HG03354 (cell line): ENCODE measurements around the gene SLC24A3.

Source experiments
- ATAC-seq: cut with Tn5 transposase; IDR thresholded peaks from one replicate; pipeline ENCODE4 v1.9.1; 2021; ENCODE audit warnings: mild to moderate bottlenecking; ENCODE audit not compliant: unreplicated experiment, poor library complexity, severe bottlenecking

Gene SLC24A3

DNA sequence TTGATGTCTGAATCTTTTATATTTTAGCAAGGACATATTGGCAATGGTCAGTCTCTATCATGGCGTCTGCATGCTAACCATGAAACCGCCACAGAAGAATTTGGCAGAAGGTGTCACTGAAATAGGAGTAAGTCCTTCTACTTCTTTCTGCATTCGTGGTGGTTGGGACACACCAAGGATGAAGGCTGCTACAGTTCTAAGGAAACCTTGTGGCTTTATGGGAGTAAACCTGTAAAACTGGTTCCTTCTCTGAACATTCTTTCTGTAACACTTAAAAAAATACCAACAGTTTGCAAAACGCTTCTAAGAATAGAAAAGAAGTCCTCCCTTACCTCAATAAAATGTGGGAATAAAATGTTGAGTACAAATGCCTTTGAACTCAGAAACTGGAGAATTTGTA, 195.3 kb downstream of the SLC24A3 start:
- ATAC-seq, result no peak

DNA sequence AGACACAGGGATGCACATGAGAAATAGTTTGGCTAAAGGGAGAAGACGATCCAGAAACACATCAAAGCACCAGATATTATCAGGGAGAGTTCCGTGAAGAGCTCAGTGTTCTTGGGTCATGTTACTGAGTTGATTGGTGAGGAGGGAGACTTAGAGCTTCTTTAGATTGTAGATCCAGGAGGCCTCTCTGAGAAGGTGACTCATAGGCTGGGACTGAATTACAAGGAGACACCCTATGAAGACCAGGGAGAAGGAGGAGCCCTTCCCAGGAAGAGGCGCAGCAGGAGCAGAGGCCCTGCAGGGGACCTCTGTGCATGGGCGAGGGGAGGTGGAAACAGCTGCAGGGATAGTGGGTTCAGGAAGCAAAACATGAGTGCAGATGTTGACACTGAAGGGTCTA, 196.5 kb downstream of the SLC24A3 start:
- ATAC-seq, result no peak

DNA sequence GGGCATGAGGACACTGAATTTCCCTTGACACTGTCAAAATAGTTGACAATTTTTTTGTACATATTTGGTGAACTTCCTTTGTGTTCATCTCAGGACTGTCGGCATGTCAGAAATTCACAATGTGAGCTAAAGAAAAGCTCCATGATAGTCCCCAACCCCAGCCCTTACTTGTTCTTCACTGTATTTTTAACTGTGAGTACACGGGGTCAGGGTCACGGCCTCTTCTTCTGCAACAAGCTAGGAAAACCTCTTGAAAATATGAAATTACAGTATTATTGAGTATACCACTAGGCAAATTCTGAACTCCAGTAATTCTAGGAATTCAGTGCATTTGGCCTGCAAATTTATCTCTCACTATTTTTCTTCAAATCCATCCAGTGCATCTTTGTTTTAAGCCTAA, 199.4 kb downstream of the SLC24A3 start:
- ATAC-seq, result no peak

DNA sequence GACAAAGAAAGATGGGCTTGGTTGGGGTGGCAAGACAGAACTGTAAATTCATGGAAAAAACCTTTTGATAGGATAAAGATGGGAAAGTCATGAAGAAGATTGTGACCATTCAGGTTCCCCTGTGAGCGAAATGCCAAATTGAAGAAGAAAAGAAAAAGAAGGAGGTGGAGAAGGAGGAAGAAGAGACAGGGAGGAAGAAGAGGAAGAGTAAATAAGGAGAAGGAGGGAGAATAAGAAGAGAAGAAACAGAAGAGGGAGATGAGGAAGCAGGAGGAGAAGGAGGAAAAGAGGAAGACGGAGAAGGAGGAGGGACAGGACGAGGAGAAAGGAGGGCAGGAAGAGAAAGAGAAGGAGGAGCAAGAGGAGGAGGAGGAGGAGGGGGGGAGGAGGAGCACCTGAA, 199.8 kb downstream of the SLC24A3 start:
- ATAC-seq, result no peak

DNA sequence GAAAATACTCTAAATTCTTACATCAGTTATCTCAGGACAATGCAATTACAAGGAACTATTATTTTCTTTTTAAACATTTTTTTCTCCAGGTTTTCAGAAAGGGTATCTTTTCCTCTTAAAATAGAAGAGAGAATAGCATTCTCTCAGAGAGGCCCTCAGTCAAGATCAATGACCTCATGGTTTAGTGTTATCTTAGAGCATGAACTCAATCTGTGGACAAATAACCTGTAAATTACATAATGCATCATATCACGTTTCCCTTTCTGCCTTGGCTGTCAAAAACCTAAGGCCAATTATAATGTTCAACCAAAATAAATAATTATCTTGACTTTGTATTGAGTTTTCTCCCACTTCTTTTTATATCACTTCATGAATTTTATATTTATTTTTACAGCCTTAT, 202.2 kb downstream of the SLC24A3 start:
- ATAC-seq, result no peak

DNA sequence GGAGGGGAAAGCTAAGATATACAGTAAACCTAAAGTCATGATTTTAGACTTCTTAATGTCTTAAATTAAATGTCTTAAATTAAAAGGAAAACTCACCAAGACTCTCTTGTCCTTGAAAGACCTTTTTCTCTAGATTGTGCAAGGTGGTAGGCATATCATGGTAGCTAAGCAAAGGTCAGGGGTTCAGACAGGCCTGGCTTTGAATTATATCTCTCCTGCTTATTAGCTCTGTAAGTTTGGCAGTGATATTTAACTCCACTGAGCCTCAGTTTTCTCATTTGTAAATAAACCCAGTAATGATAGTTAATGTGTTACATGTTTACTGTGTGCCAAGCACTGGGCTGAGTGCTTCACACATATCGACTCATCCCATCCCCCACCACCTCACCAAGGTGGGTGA, 203.3 kb downstream of the SLC24A3 start:
- no peak for ATAC-seq

DNA sequence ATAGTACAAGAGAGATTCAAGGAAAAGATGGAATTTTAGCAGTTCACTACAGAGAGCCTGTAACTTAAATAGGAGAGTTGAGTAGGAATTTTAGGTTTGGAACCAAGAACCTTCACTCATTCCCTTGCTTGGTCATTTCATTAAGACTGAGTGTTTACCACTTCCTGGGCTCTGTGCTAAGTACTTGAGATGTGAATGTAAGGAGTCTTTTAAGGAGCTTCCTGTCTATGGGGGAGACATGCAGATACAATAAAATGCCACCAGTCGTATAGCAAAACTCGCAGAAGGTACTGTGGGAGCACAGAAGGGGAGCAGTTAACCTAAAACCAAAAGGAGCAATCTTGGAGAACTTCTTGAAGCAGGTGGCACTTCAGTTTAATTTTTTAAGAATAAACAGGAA, 204.2 kb downstream of the SLC24A3 start:
- no peak for ATAC-seq

DNA sequence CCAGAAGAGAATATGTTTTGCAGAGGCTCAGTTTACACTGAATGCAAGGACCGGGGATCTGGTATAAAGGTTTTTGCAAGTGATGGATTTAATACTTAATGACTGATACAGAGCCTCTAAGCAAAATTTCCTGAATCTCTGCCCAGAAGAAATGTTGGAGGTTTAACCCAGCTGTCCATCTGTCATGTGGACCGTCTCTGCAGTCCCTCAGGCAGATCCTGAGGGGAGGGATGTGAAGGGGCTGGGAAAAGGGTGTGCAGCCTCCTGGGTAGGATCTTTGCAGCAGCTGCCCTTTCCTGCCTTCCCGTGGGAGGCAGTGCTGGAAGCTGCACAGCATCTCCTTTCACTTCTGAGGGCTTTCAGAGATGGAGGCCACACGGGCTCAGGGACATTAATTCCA, 207.0 kb downstream of the SLC24A3 start:
- no peak for ATAC-seq

DNA sequence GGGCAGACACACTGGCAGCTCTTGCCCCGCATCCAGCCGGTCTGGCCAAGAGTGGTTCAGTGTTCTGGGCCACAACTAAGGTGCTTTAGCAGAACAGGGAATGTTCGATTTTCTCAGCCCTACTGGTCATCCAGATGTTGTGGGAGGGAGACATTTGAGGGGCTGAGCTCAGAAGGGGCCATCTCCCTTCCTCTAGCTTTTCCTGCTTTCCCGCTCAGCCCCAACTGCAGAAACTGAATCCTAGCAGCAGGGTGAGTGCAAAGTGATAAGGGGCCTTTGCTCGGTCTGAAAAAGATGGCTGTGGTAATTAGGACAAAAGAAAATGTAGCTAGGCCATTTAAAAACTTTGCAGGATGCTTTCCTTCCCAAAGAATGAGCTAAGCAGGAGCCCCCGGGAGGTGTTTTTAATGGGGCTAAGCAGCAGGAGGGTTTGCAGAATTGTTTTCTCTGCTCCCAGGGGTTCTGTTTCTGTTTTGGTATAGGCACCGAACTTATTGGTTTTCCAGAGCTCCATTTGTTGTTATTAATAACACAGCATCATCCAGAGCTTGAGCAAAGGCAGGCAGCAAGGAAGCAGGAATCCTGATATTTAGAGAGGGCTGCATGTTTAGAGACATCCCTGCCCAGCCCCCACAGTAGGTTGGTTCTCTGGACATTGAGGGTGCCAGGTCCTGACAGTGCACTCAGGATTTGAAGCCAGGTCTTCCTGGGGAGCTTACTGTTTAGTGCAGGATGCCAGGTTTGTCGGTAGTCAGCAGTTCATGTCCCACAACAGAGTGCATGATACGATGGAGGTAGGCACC, 210.9 kb downstream of the SLC24A3 start:
- ATAC-seq, result no peak

DNA sequence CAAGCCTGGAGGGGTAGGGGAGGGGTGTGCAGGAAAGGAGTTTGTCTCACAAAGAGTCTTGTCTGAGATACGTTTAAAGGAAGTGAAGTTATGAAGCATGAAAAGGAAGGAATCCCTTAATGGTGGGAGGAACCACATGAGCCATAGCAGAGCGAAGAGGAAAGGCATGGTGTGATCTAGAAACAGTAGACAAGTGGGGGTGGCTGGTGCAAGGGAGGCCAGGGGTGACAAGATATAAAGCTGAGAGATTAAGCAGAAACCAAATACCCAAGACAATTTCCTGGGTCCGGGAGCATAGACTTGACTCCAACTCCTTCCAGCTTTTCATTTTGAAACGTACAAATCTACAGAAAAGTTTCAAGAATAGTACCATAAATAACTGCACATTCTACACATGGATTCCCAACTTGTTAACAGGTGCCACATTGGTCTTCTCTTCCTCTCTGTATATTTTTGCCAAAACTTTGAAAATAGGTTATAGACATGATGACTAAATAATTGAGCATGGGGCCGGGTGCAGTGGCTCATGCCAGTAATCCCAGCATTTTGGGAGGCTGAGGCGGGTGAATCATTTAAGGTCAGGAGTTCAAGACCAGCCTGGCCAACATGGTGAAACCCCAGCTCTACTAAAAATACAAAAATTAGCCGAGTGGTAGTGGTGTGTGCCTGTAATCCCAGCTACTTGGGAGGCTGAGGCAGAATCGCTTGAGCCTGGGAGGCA, 211.6 kb downstream of the SLC24A3 start:
- ATAC-seq, result no peak

DNA sequence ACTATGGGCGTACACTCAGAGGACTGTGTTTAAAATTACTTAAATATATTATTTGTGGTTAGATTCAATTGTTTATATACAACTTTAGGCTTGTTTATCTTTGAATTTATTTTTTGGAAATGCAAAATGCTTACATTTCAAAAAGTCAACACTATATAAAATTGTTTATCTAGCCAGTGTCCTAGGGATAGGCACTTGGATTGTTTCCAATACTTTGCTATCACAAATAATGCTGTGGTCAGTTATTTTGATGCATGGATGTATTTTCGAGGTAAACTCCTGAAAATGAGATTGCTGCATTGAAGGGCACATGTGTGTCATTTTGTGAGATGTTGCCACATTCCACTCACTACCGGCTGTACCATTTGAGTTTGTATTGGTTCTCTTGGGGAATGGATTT, 213.9 kb downstream of the SLC24A3 start:
- ATAC-seq, result no peak

DNA sequence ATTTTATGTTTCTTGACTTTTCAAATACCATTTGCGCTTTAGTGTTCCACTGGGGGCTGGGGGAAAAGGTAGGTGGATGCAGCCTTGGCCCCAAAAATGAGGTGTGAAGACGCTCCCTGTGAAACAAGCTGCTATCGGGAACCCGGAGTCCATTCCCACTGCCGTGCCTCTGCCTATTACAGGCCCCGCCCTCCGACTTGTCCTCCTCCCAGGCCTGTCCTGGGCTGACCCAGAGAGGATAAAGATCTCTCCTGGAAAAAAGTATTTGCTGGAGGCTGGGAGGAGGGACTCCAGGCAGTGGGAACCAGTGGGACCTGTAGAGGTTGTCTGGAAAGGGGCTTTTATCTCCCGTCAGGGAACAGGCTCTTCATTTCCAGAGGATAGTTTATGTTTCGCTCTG, 215.0 kb downstream of the SLC24A3 start:
- ATAC-seq, result no peak

DNA sequence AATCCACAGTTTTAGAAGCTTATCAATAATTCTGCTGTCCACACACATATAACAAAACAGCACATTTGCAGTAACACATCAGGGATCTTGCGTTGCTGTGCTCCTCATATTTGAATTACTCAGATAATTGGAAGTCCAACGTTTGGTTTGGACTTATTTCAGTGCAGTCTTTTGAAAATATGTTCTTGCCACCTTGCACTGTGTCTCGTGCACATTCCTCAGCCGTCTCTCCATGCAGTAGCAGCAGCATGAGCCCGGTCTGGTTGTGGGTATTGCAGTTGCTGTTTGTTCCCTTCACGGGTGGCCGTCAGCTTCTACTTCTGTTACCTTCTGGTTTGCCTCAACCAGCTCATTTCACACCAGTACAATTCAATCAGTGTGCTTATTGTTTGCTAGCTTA, 215.5 kb downstream of the SLC24A3 start:
- ATAC-seq, result no peak

DNA sequence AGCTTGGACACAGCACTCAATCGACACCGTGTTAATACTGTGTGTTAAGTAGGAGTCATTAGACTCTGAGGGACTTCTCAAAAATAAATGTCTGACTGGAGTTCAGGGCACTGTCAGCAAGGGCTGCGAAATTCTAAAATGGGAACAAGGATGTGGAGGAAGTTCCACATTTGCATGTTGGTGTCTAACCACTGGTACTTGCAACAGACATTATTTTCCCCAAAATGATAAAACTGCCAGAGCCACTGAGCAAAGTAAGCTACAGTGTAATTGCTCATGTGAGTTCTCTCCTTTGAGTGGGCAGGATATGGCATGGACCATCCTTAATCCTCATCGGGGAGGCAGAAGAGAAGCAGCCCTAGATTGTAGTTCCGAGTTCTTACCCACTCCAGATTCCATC, 215.9 kb downstream of the SLC24A3 start:
- no peak for ATAC-seq

DNA sequence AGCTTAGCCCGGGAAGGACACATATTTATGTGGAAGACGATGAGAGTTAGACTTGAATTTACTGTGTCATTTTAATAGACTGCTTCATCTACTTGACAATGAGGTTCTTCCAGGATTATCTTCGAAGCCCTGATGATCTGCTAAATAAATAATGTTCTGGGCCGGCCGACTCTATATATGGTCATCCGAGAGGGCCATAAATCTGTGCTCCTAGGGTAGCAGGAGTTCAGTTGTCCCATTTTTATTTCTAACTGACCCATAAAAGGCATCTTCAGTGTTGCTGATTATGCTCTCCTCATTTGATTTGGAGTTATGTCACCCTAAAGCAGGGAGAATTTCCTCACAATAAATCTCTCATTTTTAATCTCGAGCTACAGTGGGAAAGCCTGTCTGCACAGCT, 217.1 kb downstream of the SLC24A3 start:
- no peak for ATAC-seq

DNA sequence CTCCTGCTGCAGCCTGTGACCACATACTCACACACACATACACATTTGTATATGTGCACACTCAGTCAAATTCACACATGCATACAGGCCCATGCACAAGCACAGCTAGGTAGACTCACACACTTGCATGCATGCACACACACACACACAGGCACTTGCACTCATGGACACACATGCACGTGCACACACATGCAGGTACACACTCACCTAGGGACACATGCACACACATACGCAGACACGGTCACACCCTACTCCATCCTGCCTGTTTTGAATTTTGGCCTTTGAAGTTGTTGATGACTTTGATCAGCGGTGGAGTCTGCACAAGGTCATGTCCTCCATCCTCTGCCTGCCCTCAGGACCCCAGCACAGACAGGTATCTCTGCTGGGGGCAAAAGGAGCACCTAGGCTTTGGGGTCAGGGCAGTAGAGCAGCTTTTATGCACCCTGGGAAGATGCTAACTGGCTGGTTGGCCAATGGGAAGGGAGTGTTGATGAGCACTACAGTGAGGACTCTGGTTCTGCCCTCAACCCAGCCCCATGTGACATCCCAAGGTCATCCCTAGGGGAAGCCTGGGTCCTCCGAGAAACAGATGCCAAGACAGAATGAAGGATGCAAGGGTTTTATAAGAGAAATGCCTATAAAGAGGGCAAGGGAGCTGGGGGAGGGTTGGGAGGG, 218.3 kb downstream of the SLC24A3 start:
- ATAC-seq, result no peak

DNA sequence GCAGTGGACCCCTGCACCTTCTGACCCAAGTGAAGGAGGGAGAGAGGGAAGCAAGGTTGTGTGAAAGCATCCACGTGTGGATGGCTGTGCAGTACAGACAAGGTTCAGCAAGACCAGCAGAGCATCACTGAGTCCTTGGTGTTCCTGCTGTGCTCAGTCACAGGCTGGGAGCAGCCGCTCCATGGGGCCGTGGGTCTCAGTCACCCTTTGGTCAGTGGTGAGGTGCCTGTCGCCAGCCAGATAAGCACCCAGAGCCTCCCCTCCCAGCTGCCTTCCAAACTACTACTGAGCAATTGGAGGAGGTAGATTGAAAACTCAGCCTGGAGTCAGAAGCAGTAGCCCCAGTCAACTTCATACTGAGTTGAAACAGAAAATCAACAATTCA, 218.9 kb downstream of the SLC24A3 start:
- ATAC-seq, result no peak

DNA sequence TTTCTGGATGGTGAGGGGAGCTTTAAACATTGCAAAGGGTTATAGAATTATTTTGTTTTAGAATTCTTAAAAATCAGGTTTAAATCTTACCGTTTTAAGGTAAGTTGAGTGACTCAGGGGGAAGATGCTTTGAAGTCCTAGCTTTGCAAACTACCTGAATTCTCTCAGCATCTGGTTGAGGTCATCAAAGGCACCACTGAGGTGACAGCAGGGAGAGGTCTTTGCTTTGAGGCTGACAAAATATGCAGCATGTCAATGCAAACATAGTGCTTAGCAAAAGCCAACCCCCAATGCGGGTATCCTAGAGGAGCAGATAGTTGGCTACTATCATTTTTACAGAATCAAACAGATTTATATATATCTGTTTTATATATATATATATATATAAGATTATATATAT, 219.5 kb downstream of the SLC24A3 start:
- ATAC-seq, result no peak

DNA sequence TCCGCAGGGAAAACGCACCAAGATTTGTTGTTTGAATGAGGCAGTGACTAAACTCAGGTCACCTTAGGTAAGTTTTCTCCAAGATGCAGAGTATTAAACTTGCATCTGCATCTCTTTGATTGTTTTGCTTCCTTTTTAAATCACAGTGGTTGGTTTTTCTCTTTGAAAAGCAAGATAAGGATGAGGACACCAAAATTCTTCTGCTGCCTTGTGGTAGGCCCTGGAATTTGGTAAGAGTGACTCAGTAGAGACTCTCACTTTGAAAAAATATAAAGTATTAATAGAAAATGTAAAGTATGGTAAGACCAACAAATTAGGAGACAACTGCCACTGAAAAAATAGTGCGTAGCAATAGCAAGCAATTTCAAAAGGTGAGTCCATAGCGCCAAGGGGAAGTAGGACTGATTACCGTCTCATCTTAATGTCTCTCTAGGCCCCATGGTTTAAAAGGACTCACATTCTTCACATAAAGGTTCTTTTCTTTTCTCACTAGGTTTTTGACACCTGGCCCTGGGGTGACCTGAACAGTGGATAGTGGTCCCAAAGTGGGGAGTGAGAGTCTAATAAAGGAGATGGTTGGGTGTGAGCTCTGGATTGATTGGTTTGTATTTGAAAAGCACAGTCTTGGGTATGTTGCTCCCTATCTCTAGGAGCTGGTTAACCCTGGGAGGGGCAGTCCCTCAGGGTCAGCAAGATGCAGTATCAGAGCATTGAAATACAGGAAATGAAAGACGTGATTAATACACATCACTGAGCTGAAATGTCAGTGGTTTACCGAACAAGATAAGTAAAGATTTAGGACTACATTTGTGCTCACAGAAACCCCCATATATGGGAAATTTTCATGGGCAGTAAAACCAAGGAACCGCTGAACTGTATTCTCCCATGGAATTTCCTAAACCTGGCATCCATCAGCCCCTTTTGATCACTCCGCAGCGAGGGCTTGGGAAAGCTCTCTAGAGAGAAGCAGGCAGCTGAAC, 221.2 kb downstream of the SLC24A3 start:
- no peak for ATAC-seq

DNA sequence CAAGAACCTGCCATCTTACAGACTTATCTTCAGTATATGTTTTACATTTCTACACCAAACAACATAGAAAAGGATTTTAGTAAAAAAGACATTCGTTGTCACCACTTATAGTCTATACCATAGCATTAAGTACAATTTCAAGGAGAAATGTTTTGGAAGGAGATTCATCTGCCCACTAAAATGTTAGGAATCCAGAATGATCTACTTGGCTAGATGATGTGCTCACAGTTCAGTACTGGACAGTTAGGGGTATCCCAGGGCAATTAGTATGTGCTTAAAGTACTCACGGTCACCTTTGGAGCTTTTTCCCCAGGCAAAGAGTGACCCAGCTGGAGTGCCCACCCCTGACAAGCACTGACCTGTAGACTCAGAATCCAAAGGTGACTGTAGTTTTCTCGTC, 222.9 kb downstream of the SLC24A3 start:
- ATAC-seq, result no peak
